ENCODE results near the gene STYXL1. TPM values are rescaled to one million over a fixed set of nuclear protein-coding genes. Genes with fewer than 3 reads are reported as not detected.

Gene STYXL1
- total and polyA plus RNA-seq, 2 experiments from 2014 or later = 28.0 to 39.2 TPM

DNA sequence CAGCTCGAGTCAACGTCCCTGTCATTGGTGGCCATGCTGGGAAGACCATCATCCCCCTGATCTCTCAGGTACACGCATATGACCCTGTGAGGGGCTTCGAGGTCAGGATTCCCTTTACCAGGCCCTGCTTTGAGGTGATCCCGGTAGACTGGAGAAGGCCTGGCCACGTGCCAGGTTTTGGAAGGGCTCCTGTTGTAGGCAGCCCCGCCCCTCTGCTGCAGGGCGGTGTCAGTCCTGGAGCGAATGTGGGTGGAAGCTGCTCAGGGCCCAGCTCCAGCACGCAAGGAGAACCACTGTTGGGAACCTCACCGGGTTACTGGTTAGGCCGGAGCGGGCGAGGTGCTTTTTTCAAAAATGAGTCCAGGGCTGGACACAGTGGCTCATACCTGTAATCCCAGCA lies 15.7 kb upstream of the STYXL1 start (continued):
- TF ChIP-seq CREB1 (CRISPR knock-in tag; IDR thresholded peaks at IDR 0.05; ENCODE audit: low read depth) (no peak), EZH2 (IDR thresholded peaks at IDR 0.05; ENCODE audit: low read depth, unreplicated experiment) (no peak), NANOG (IDR thresholded peaks at IDR 0.05; ENCODE audit: borderline replicate concordance) (no peak), ZNF114 (CRISPR knock-in tag; IDR thresholded peaks at IDR 0.05) (no peak), JUNB (IDR thresholded peaks at IDR 0.05; ENCODE audit: unreplicated experiment) (no peak)
- TF ChIP-seq, protein P1, sequence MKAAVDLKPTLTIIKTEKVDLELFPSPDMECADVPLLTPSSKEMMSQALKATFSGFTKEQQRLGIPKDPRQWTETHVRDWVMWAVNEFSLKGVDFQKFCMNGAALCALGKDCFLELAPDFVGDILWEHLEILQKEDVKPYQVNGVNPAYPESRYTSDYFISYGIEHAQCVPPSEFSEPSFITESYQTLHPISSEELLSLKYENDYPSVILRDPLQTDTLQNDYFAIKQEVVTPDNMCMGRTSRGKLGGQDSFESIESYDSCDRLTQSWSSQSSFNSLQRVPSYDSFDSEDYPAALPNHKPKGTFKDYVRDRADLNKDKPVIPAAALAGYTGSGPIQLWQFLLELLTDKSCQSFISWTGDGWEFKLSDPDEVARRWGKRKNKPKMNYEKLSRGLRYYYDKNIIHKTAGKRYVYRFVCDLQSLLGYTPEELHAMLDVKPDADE (IDR thresholded peaks at IDR 0.05) = no peak
- TF ChIP-seq, protein P2, sequence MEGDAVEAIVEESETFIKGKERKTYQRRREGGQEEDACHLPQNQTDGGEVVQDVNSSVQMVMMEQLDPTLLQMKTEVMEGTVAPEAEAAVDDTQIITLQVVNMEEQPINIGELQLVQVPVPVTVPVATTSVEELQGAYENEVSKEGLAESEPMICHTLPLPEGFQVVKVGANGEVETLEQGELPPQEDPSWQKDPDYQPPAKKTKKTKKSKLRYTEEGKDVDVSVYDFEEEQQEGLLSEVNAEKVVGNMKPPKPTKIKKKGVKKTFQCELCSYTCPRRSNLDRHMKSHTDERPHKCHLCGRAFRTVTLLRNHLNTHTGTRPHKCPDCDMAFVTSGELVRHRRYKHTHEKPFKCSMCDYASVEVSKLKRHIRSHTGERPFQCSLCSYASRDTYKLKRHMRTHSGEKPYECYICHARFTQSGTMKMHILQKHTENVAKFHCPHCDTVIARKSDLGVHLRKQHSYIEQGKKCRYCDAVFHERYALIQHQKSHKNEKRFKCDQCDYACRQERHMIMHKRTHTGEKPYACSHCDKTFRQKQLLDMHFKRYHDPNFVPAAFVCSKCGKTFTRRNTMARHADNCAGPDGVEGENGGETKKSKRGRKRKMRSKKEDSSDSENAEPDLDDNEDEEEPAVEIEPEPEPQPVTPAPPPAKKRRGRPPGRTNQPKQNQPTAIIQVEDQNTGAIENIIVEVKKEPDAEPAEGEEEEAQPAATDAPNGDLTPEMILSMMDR (conservative IDR thresholded peaks at IDR 0.05; ENCODE audit: low read depth in 2 of 2) = no peak

- H3K36me3 ChIP-seq (ENCODE audit: insufficient read depth) = peaks cover 42% of the 10 kb centered on the region
- DNase-seq (ENCODE audit: low spot score) (no peak), ATAC-seq (no peak)
- H3K4me2 ChIP-seq = no peak overlapping the region
- Mint-ChIP-seq H3K9me3 (no peaks in the 10 kb centered on the region), H3K36me3 (ENCODE audit: low read depth) (peaks cover 87% of the 10 kb centered on the region), H3K4me1 (no peaks in the 10 kb centered on the region), H3K4me3 (no peak overlapping the region), H3K27ac (no peak overlapping the region), H3K27me3 (ENCODE audit: insufficient read depth, low read depth, poor library complexity) (peaks cover 11% of the 10 kb centered on the region)
- no peaks in the 10 kb centered on the region for H3K4me1 ChIP-seq (ENCODE audit: insufficient read depth)
- H3K9me2 ChIP-seq (ENCODE audit: insufficient read depth) = no peaks in the 10 kb centered on the region
- no peaks in the 10 kb centered on the region for H3F3A ChIP-seq (replicated peaks; ENCODE audit: low read depth)
- H3K27me3 ChIP-seq (ENCODE audit: insufficient read depth) = no peaks in the 10 kb centered on the region
- 0 out of 2 replicates have a peak, but pooled peaks cover 3% of the 10 kb centered on the region for H4K20me1 ChIP-seq (replicated peaks; ENCODE audit: insufficient read depth)
- H2AFZ ChIP-seq = no peak overlapping the region
- H3K4me3 ChIP-seq = no peak overlapping the region
- no peaks in the 10 kb centered on the region for H3K79me2 ChIP-seq (replicated peaks; ENCODE audit: insufficient read depth)
- TF ChIP-seq REST (IDR thresholded peaks at IDR 0.05; ENCODE audit: unreplicated experiment) = no peak
- TF ChIP-seq ZNF114 (CRISPR knock-in tag; IDR thresholded peaks at IDR 0.05) = no peak
- no peak for TF ChIP-seq EZH2phosphoT487 (IDR thresholded peaks at IDR 0.05; ENCODE audit: unreplicated experiment)
- H3K27ac ChIP-seq (ENCODE audit: low read depth) = no peak overlapping the region
These were observed 15.3 kb upstream of the STYXL1 start for GRCh38 chr7:76063114-76063513.

All from GM23338 (cell line).